Suprapubic skin (tissue), 4 donors: ENCODE measurements around the gene PHKB.

ENCODE experiments used
- CTCF ChIP-seq, 2 donors: fragments of 200-600 bp in 1 of 2; fragments of 450-650 bp in 1 of 2; sonication (generic) in 1 of 2; IDR thresholded peaks; one replicate each; pipeline ENCODE4 v1.5.1; 2016 to 2019; ENCODE audit warnings: antibody characterized with exemption in 2 of 2, mild to moderate bottlenecking in 1 of 2, moderate library complexity in 1 of 2
- EP300 ChIP-seq: sonication (generic); formaldehyde crosslinking; IDR thresholded peaks from one replicate; pipeline ENCODE4 v1.6.1; 2017; ENCODE audit warnings: antibody characterized with exemption
- POLR2A ChIP-seq, 2 donors: fragments of 450-650 bp; IDR thresholded peaks; one replicate each; pipeline ENCODE4 v1.6.1; 2017; ENCODE audit warnings: antibody characterized with exemption in 2 of 2, mild to moderate bottlenecking in 2 of 2, moderate library complexity in 2 of 2
- POLR2AphosphoS5 ChIP-seq, 3 donors: sonication (generic); formaldehyde crosslinking; IDR thresholded peaks; one replicate each; pipeline ENCODE4 v1.6.1; 2017; ENCODE audit warnings: antibody characterized with exemption in 3 of 3

GRCh38 chr16:47553853-47554564, 92.9 kb downstream of the PHKB start:
- TF ChIP-seq POLR2AphosphoS5 (IDR thresholded peaks at IDR 0.05) (no peak), CTCF (IDR thresholded peaks at IDR 0.05) (no peak), POLR2A (IDR thresholded peaks at IDR 0.05) (no peak), EP300 (no peak)
